HEK293T (cell line): ENCODE data around the gene PIN1.

ENCODE experiments used
- CTCF ChIA-PET: fragments of 350-600 bp; formaldehyde crosslinking; extraction: SDS; loops from one replicate; lab custom pipeline; 2021; ENCODE audit warnings: antibody characterized with exemption, inconsistent platforms; lab: Yijun Ruan, JAX
- POLR2A ChIA-PET: fragments of 350-600 bp; formaldehyde crosslinking; extraction: SDS; loops from one replicate; lab custom pipeline; 2020; ENCODE audit warnings: antibody characterized with exemption, inconsistent platforms; lab: Yijun Ruan, JAX
- DNase-seq: peaks from one replicate; pipeline ENCODE4 v3.0.0; 2012; ENCODE audit warnings: mixed read lengths; ENCODE audit errors: extremely low spot score
- ARNT ChIP-seq: fragments of 450-650 bp; IDR thresholded peaks from 2 replicates; pipeline ENCODE4 v1.6.1; 2017; ENCODE audit warnings: mild to moderate bottlenecking
- BHLHE40 ChIP-seq: fragments of 450-650 bp; IDR thresholded peaks from 2 replicates; pipeline ENCODE4 v1.6.1; 2016; ENCODE audit warnings: mild to moderate bottlenecking, moderate library complexity, borderline replicate concordance
- CTBP1 ChIP-seq: fragments of 450-650 bp; IDR thresholded peaks from 2 replicates; pipeline ENCODE4 v1.6.1; 2016; ENCODE audit warnings: borderline replicate concordance
- ELF4 ChIP-seq: fragments of 450-650 bp; IDR thresholded peaks from 2 replicates; pipeline ENCODE4 v1.6.1; 2017; ENCODE audit warnings: antibody characterized with exemption
- FOXA1 ChIP-seq: fragments of 450-650 bp; IDR thresholded peaks from 2 replicates; pipeline ENCODE4 v1.6.1; 2016; ENCODE audit warnings: mild to moderate bottlenecking
- FOXK2 ChIP-seq: fragments of 450-650 bp; IDR thresholded peaks from 2 replicates; pipeline ENCODE4 v1.6.1; 2016; ENCODE audit warnings: mild to moderate bottlenecking
- FOXM1 ChIP-seq: fragments of 450-650 bp; IDR thresholded peaks from 2 replicates; pipeline ENCODE4 v1.6.1; 2017; ENCODE audit warnings: mild to moderate bottlenecking, borderline replicate concordance
- HDGF ChIP-seq: fragments of 450-650 bp; IDR thresholded peaks from 2 replicates; pipeline ENCODE4 v1.6.1; 2017; ENCODE audit warnings: antibody characterized with exemption, borderline replicate concordance
- L3MBTL2 ChIP-seq: fragments of 450-650 bp; conservative IDR thresholded peaks from 2 replicates; pipeline ENCODE4 v1.6.1; 2016; ENCODE audit warnings: mild to moderate bottlenecking
- LEF1 ChIP-seq: fragments of 450-650 bp; IDR thresholded peaks from 2 replicates; pipeline ENCODE4 v1.6.1; 2017; ENCODE audit warnings: mild to moderate bottlenecking, borderline replicate concordance
- NFRKB ChIP-seq: fragments of 450-650 bp; IDR thresholded peaks from 2 replicates; pipeline ENCODE4 v1.6.1; 2016; ENCODE audit warnings: mild to moderate bottlenecking, moderate library complexity
- SP1 ChIP-seq: fragments of 450-650 bp; IDR thresholded peaks from 2 replicates; pipeline ENCODE4 v1.6.1; 2017
- SUZ12 ChIP-seq: fragments of 450-650 bp; IDR thresholded peaks from 2 replicates; pipeline ENCODE4 v1.6.1; 2016; ENCODE audit warnings: mild to moderate bottlenecking
- TARDBP ChIP-seq: fragments of 450-650 bp; IDR thresholded peaks from 2 replicates; pipeline ENCODE4 v1.6.1; 2016
- ZNF384 ChIP-seq: fragments of 450-650 bp; IDR thresholded peaks from 2 replicates; pipeline ENCODE4 v1.6.1; 2016
- TF ChIP-seq, protein P1 (sequence below): fragments of 450-650 bp; IDR thresholded peaks from 2 replicates; pipeline ENCODE4 v1.6.1; 2016

The PIN1 gene

DNA sequence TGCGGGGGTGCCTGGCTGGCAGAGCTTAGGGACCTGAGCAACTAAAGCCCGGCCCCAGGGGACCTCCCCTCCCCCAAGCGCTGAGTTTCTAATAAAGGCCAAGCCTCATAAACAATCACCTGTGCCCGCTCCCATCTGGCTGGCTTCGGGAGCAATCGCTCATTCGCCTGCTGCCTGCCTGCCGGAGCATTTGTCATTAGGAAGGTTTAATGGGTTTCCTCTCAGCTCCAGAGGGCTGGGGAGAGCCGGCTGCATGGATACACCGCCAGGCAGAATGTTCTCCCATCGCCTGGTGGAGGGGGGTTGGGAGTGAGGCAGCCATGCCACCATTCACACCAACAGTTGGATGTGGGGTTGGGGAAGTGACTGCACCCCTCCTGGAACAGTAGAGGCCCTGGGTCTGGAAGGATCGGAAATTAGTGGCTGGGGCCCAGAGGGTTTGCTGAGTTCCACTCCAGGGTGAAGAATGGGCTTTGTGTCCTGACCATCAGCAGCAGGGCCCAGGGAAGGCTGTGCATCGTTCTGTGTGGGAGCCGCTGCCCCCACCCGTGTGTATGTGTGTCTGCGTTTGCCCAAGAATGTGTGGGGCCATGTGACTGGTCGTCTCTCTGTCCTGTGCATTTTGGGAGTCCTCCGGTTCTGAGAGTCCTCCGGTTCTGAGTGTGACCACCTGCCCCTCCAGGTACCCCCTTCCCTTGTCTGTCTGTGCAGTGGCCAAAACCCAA is 15.3 kb downstream of the PIN1 start:
- CTCF ChIA-PET = no interaction called here
- DNase-seq = no peak
- POLR2A ChIA-PET = no interaction called here
- TF ChIP-seq FOXA1 (no peak), LEF1 (no peak), SUZ12 (no peak)

DNA sequence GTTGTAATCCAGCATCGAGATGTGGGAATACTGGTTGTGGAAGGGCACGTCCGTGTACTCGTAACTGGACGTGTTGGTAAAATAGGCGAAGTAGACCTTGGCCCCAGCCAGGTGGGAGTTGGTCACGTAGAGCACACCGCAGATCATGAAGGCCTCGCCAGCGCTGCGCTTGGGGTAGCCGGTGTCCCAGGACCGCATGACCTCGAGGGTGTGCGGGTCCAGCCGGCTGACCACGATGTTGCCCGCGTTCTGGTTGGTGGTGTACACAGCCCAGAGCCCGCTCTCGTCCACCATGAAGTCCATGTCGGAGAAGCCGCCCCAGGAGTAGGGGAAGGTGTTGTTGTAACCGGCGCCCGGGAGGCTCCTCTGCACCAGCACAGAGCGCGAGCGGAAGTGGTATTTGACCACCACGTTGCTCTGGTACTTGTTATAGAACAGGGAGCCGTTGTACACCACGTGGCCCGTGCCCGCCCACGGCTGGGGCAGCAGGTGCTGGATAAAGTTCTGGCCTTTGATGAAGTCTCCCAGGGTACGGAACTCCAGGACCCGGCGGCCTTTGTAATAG is 19.2 kb downstream of the PIN1 start:
- CTCF ChIA-PET = no interaction called here
- DNase-seq = no peak
- POLR2A ChIA-PET = no interaction called here
- TF ChIP-seq LEF1 (no peak), SUZ12 (no peak), TARDBP (no peak), L3MBTL2 (no peak), NFRKB (no peak), ELF4 (no peak), FOXM1 (no peak), SP1 (no peak), BHLHE40 (no peak), FOXA1 (no peak), ARNT (no peak), CTBP1 (no peak), HDGF (no peak), ZNF384 (no peak), FOXK2 (no peak)
- TF ChIP-seq, protein P1, sequence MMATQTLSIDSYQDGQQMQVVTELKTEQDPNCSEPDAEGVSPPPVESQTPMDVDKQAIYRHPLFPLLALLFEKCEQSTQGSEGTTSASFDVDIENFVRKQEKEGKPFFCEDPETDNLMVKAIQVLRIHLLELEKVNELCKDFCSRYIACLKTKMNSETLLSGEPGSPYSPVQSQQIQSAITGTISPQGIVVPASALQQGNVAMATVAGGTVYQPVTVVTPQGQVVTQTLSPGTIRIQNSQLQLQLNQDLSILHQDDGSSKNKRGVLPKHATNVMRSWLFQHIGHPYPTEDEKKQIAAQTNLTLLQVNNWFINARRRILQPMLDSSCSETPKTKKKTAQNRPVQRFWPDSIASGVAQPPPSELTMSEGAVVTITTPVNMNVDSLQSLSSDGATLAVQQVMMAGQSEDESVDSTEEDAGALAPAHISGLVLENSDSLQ = no peak

DNA sequence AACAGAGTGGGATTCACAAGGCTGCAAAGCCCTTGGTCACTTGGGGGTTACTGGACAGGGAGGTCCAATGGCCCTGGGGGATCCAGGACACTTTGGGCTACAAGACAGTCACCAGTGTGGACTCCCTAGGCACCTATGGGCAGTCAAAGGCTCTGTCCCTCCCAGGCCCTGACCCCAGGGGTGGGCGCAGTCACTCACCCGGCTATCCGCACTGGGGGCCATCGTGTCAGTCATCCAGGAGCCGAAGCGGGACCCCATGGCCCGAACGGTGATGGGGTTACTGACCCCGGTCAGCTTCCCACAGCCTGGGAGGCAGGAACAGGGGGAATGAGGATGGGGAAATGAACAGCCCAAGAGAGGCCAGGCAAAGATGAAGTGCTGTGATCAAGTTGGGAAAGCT is 21.5 kb downstream of the PIN1 start:
- ChIA-PET CTCF (no interaction called here), POLR2A (interaction anchor here (1.0 kb wide), 1 partner anchor 28 kb away, joined by 3 read pairs; the partner anchor contains the start of gene UBL5)
- TF ChIP-seq SP1 = no peak
- TF ChIP-seq FOXA1 = no peak
- TF ChIP-seq BHLHE40 = no peak
- no peak for TF ChIP-seq HDGF
- no peak for TF ChIP-seq NFRKB
- no peak for TF ChIP-seq CTBP1
- no peak for TF ChIP-seq ELF4
- no peak for TF ChIP-seq LEF1
- no peak for TF ChIP-seq TARDBP
- no peak for DNase-seq

DNA sequence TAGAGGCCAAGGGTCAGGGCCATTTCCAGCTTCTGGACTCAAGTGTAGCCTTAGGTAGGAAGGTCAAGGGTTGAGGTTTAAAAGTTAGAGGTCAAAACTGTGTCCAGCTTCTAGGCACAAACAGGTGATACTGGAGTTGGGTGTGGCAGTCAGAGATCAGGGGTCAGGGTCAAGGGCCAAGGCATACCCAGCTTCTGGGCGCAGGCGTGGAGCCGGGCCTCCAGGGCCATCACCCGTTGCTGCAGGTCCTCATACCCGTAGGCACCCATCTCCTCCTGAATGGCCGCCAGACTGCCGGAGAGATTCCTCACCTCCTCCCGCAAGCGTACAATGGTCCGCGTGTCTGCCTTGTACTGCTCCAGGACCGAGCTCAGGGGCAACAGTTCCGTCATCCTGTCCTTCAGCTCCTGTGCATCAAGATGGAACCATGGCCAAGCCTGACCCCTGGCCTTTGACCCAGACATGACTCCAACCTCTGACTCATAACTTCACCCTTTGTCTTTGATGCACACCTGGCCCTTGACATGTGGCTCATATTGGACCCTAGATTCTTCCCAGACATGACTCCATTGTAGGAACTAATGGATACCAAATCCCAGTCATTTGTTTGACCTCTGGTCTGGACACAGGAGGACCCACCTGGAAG is 22.1 kb downstream of the PIN1 start:
- ChIA-PET POLR2A (interaction anchor here (1.0 kb wide), 1 partner anchor 29 kb away, joined by 3 read pairs; the partner anchor contains the start of gene UBL5), CTCF (no interaction called here)
- no peak for TF ChIP-seq SUZ12
- TF ChIP-seq HDGF = no peak
- TF ChIP-seq L3MBTL2 = no peak
- TF ChIP-seq FOXM1 = no peak
- no peak for TF ChIP-seq ELF4
- no peak for TF ChIP-seq ZNF384
- no peak for TF ChIP-seq ARNT
- no peak for TF ChIP-seq FOXA1
- TF ChIP-seq BHLHE40 = no peak
- TF ChIP-seq TARDBP = no peak
- TF ChIP-seq, protein P1 = no peak
- no peak for TF ChIP-seq NFRKB
- no peak for TF ChIP-seq FOXK2
- TF ChIP-seq SP1 = no peak
- TF ChIP-seq LEF1 = no peak
- DNase-seq = no peak

DNA sequence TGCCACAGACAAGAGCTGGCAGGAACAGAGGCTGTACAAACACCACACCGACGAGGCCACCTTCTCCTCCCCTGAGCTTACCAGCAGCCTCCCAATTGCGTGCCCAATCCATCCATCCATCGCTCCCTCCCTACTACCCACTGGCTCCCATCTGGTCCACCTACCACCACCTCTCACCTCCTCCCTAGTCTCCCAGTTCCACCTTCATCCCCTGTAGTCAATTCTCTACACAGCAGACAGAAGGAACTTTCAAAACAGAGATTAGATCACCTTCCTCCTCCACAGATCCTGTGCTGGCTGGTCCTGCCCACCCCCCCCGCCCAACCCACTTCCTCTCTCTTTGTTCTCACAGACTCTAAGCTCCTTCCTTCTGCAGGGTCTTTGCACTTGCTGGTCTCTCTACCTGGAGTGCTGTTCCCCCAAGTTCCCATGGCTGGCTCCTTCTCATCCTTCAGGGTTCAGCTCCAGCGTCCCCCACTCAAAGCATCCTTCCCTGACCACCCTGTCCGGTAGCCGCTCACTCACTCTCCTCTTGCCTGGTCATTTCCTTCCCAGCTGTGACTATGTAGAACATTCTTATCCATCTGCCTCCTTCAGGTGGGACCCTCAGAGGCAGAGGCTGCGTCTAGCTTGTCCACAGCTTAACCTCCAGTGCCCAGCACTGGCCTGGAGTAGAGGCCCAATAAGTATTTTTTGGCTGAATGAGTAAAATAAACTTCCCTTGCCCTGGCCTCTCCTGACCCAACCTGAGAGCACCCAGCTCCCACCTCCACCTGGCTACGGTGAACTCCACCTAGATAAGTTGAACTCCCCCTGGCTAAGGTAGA is 23.0 kb downstream of the PIN1 start:
- POLR2A ChIA-PET = no interaction called here
- TF ChIP-seq ZNF384 = no peak
- TF ChIP-seq SP1 = no peak
- TF ChIP-seq FOXM1 = no peak
- no peak for TF ChIP-seq SUZ12
- TF ChIP-seq FOXK2 = no peak
- no peak for TF ChIP-seq L3MBTL2
- no peak for TF ChIP-seq ELF4
- no peak for TF ChIP-seq BHLHE40
- no peak for DNase-seq
- CTCF ChIA-PET = no interaction called here

DNA sequence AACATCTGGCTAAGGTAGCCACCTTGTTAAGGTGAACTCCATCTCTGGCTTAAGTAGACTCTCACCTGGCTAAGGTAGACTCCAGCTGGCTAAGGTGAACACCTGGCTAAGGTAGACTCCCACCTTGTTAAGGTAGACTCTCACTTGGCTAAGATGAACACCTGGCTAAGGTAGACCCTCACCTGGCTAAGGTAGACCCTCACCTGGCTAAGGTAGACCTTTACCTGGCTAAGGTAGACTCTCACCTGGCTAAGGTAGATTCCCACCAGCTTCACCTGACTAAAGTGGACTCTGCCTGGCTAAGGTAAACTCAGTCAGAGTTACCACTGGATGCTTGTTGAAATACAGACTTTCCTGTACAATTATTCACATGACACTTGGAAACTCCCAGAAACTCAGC is 23.6 kb downstream of the PIN1 start:
- DNase-seq = no peak
- POLR2A ChIA-PET = no interaction called here
- CTCF ChIA-PET = no interaction called here
- TF ChIP-seq FOXK2 (no peak), CTBP1 (peak; percentile 52; the same call in 1 of the 2 replicates)
